Stimulated activated CD4-positive, alpha-beta T cell treated with anti-CD3 and anti-CD28 coated beads, Interleukin-4, amount 100 ng/mL, for 24 hours (primary cell): ENCODE results near the gene YWHAH.
"Not testable (repeated sequence)": the region's sequence is repeated elsewhere in the genome, so short reads cannot be mapped to it uniquely, and the experiment has no call there.

Experiments used
- DNase-seq: peaks from one replicate; pipeline ENCODE4 v3.0.0-alpha.2; 2020

The YWHAH gene

DNA sequence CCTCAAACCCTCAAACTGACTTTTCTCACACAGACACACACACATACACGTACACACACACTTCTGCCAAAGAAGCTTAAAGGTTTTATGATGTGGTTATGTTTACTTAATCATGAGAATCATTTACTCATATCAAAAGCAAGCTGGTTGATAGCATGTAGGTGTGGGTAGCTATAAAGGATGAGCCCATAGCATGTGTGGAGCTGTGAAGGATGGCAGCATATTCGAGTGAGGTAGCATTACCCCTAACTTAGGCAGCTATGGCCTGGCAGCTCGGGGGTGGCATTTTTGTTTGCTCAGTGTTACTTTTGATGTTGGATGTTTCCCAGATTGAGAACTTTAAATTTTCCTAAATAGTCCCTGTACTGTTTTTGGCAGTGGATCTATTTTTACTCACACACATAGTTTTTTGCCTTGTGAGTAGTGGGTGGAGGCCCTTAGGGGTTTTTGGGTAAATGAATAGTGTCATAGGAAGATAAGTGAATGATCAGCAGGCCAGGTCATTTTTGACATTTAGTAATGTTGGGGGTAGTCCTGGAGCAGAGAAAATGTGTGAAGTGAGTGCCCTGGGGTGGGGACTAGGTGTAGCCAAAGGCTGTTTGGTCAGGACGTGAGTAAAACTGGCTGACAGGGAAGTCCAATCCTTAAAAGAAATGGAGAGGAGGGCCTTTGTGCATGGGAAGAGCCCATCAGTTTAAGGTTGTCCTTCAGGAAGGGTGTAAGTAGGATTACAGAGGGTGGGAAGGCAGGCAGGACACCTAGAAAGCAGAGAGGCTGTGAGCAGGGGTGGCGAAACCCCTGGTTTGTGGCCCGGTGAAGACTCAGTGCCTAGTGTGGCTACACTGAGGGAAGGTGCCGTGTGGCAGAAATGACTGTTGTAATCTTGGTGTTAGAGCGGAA, 7.1 kb downstream of the YWHAH start:
- DNase-seq, result peak; percentile 29

DNA sequence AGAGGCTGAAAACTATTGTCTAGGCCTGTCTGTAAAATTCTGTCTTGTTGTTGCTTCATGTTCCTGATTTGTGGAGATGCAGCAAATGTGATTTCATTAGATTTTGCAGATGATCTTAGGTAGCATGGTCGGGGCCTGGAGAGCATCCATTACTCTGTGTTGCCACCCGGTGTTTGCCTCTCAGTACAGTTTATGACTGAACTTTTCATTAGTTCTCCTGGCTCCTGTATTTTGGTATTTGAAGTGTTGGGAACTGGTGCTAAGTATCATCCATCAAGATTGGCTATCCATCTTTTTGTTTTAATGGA, 7.7 kb downstream of the YWHAH start:
- no peak for DNase-seq

DNA sequence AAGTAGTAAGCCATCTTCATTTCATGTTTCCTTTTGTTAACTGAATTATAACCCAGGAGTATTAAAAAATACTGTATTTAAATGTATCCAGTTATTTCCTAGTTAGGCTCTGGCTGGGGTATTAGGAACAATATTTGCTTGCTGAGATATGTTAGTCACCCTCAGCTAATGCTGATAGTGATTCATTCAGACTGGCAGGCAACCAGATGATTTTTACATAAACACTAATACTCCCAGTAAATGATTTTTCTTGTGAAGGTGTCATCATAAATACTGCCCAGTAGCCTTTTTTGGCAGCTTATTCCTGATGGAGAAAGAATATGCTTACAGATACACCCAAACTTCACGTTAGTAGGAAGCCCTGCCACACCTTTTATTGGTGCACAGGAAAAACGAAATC, 8.1 kb downstream of the YWHAH start:
- no peak for DNase-seq

DNA sequence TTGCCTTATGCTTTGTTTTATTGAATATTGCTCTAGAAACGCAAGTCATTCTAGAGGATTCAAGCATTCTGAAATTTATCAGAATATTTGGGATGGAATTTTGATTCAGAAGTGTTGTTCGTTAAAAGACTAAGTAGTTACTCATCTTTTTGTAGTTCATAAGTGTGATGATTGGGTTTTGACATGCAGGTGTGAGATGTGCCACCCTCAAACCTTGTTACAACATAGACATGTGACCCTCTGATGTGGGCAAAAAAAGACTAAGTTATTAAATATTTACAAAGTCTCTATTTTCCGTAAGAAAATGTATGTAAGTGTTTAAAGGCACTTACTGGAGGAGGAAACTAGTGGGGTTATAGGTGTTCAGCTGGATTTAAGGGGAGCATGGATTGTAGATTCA, 8.9 kb downstream of the YWHAH start:
- DNase-seq, result no peak

DNA sequence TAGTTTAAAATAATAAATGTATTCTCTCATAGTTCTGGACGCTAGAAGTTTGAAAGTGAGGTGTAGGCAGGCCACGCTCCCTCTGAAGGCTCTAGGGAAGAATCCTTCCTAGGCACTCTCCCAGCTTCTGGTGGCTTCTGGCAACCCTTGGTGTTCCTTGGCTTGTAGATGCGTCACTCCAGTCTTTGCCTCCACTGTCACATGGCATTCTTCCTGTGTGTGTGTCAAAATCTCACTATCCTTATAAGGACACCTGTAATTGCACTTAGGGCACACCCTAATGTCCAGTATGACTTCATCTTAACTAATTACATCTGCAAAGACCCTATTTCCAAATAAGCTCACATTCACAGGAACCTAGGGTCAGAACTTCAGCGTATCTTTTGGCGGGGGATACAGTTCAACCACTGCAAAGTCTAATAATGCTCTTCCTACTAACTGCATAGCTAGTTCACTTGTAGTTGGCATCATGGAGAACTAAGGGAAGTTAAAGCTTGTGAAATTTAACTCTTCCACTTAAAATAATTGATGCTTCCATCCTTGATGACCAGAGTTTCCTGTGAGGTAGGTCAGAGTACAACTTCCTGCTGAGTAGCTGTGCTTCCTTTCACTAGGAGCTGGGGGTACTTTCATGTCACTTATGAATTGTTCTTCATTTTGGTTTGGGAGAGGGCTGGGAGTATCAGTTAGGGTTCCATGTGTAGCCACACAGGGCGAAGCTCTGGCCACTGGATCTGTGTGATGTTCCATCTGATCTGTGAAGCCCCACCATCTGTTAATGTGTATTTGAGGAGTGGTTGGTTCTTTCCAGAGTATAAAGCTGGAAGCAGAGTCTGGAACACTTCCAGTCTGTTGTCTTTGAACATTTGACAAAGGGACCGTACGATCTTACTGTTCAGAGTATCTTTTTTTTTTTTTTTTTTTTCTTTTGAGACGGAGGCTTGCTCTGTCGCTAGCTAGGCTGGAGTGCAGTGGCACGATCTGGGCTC, 10.5 kb downstream of the YWHAH start:
- DNase-seq, result no peak

DNA sequence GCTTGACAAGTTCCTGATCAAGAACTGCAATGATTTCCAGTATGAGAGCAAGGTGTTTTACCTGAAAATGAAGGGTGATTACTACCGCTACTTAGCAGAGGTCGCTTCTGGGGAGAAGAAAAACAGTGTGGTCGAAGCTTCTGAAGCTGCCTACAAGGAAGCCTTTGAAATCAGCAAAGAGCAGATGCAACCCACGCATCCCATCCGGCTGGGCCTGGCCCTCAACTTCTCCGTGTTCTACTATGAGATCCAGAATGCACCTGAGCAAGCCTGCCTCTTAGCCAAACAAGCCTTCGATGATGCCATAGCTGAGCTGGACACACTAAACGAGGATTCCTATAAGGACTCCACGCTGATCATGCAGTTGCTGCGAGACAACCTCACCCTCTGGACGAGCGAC, 12.0 kb downstream of the YWHAH start:
- DNase-seq, result no peak

DNA sequence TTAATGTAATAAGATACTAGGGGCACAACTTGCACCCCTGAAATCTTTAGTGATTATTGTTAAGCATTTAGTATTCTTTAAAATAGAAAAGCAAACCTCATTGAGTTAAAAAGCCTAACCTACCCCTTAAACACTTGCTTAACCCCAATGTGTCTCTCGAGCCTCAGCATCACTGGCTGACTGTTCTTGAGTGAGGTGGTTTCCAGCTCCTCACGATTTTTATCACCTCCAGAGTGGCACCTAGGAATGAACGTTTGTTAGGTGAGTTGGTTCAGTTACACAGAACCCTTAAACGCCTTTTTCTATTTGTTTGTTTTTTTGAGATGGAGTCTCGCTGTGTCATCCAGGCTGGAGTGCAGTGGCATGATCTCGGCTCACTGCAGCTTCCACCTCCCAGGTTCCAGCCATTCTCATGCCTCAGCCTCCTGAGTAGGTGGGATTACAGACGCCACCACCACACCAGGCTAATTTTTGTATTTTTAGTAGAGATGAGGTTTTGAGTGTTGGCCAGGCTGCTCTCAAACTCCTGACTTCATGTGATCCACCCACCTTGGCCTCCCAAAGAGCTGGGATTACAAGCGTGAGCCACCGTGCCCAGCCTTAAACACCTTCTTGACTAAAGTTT, 13.7 kb downstream of the YWHAH start:
- DNase-seq, result no peak

DNA sequence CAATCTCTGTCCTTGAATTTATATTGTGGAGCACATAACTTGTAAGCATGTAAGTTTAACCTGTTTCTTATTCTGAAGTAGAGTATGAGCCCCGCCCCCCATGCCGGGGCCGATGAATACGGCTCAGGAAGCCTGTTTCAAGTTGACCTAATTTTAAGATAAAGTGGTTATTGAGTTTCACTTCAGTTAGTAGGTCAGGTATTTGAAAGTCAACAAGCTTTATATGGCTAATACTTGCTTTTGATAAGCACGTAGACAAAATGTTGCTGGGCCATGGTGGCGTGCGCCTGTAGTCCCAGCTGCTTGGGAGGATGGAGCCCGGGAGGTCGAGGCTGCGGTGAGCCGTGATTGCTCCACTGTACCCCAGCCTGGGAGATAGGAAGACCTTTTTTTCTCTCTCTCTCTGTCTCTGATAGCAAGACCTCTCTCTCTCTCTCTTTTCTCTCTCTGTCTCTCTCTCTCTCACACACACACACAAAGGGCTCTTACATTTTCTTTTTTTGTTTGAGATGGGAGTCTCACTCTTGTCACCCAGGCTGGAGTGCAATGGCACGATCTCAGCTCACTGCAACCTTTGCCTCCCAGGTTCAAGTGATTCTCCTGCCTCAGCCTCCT, 14.4 kb downstream of the YWHAH start:
- DNase-seq, result no peak

DNA sequence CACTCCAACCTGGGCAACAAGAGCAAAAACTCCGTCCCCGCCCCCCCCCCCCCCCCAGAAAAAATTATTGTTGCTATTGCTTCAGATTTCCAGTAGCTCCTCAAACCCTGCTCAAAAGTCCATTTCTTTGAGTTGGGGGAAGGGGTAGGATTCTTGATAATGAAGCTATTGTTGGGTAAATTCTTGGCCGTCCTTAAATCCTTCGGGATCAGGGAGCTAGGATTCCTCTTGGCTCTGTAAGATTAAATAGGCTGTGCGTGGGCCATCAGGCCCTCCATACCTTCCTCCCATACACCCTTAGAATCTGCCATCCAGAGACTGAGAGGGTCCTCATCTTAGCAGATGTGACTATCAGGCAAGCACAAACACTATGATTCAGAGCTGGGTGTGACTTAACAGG, 16.4 kb downstream of the YWHAH start:
- DNase-seq, result no peak

DNA sequence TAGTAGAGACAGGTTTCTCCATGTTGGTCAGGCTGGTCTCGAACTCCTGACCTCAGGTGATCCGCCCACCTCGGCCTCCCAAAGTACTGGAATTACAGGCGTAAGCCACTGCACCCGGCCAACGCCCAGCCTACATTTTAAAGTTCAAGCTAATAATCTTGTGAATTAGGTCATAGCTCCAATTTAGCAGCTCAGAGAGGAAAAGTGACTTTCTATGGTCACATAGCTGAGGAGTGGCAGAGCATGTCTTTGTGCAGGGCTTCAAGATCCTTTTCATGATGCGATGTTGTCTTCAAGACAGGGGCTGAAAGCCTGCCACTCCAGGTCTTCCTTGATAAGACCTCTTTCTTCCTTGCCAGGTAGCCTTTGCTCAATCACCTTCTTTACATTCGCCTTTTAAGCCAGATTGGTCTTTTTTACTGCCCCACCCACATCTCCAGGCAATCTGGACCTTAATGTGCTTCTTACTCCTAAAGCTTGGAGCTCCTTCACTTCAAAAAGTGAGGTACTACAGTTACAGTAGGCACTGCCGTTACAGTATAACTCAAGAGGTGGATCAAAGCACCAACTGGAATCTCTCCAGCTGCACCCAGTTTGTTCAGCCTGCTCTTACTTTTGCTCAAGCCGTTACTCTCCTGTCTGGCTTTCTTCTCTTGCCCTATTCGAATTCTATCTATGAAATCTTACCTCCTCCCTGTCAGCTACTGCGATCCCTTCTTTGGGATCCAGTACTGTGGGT, 18.2 kb downstream of the YWHAH start:
- no peak for DNase-seq

DNA sequence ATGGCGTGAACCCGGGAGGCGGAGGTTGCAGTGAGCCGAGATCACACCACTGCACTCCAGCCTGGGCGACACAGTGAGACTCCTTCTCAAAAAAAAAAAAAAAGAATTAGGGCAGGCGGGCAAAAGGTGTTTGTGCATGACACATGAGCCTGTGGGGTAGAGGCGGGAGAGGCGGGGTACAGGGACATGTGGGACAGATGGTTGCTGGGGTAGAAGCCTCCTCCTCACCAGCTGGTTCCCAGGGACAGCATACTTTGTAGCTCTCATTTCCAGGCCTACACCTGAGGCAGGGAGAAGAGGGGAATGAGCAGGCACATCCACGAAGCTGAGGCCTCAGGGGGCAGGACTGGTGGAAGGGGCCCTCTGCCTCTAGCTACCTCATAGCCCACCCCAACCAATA, 23.7 kb downstream of the YWHAH start:
- DNase-seq, result no peak

DNA sequence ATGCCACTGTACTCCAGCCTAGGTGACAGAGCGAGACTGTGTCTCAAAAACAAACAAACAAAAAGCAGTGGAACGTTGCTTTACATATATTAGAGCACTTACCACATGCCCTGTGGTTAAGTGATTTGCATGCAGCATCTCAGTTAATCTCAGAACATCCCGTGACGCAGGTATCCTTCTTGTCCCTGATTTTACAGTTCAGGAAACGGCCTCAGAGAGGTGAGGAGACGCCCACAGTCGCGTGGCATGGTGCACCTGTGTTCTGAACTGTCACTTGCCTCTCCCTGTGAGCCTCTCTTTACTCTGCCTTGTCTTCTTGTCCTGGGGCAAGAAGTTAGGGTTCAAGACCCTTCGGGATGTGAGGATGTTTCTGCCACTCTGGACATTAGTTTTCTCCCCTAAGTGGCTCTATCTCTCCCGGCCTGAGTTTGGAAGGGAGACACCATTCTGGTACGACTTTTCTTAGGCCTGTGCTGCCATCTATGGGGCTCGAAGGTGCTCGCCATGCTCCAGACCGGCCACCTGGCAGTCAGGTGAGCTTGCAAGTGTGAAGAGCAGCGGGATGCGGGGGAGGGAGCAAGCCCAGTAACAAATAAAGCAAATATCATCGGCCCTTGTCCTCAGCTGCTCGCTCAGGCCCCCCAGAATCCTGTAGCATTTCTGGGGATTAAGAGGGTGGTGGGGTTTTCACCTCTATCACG, 25.6 kb downstream of the YWHAH start:
- DNase-seq, result peak; percentile 70

DNA sequence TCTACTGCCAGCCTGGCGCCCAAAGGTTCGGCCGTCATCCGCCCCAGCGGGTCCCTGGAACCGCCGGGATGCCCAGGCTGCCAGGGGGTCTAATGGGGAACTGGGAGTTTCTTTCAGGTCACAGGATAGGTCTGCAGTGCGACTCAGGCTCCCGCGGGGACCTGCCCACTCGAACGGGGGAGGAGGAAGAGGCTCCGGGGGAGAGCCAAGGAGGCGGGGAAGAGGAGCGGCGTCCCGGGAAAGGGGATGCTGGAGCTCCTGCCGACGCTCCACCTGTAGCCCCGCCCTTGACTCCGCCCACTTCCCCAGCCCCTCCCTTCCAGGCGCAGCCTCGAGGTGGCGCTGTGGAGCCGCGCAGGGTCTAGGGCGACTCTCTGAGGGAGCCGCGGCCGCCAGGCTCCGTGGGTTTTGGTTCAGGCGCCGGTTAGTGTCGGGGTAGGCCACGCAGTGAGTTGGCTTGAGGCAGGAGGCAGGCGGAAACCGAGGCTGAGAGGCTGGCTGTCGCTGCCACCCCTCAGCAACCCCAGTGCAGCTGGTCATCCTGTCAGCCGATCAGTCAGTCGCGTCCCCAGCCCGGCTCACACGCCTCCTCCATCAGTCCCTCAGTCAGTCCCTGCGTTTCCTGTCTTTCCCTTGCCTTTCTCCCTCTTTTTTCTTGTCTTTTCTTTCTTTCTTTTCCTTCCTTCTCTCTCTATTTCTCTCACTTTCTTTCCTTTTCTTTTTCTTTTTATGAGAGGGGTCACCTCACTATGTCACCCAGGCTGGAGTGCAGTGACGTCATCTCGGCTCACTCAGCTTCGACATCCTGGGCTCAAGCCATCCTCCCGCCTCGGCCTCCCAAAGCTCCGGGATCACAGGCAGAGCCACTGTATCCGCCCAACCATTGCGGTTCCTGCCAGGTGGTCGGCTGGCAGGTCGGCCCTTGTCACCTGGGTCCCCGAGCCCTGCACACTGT, 26.4 kb downstream of the YWHAH start:
- DNase-seq, result peak; percentile 85

DNA sequence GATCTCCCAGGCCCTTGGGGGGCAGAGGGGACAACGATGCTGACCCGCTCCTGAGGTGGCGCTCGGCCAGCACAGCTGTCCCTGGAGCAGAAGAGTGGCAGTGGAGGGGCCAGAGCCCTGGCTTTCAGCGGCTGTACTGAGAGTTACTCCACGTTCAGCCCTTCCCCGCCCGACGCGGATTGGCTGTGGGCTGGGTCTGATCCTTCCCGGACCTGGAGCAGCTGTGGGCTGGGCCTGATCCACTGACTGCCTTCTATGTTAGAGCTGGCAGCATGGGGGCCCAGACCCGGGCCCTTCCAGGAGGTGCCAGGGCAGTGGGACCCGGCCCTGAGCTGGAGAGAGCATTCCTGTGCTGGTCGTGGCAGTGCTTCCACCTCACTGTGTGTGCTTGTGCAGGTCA, 27.8 kb downstream of the YWHAH start:
- no peak for DNase-seq

DNA sequence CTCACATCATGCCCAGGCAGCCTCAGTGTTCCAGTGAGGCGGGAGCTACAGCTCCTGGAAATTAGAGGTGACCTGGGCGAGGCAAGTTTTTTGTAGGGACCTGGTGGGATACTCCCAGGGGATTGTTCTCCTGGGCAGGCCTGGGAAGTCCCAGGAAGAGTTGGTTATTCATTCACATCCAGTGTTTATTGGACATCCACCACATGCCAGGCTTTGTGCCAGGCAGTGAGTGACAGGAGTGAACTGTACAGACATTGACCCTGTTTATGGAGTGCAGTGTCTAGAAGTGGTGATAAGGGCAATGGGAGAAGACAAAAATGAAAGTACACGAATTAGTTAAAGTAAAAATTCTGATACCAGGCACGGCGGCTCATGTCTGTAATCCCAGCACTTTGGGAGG, 29.4 kb downstream of the YWHAH start:
- DNase-seq, result no peak

DNA sequence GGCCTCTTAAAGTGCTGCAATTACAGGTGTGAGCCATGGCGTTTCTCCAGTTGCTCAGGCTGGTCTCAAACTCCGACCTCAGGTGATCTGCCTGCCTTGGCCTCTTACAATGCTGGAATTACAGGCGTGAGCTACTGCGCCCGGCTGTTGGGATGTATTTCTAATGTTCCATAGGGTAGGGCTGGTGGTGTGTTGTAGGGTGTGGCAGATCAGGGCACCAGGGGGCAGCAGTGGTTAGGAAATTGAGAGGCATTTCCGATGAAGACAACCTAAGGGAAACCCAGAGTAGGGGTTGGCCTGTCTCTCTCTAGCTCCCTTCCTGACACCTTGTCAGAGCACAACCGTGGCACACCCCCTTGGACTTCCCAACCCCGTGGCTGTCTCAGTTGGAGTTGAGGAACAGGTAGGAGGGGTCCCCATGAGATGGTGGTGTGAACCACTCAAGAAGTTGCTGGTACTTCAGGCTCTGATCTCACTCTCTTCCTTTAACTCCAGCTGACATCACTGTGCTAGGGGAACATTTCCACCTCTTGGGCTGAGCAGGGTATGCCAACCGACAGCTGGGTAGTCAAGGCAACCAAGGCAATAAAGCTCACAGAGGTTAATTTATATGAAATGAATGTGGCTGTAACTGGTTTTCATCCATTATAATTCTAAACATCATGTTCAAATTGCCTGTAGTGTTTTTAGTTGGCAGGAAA, 33.0 kb downstream of the YWHAH start:
- peak; percentile 87 for DNase-seq

DNA sequence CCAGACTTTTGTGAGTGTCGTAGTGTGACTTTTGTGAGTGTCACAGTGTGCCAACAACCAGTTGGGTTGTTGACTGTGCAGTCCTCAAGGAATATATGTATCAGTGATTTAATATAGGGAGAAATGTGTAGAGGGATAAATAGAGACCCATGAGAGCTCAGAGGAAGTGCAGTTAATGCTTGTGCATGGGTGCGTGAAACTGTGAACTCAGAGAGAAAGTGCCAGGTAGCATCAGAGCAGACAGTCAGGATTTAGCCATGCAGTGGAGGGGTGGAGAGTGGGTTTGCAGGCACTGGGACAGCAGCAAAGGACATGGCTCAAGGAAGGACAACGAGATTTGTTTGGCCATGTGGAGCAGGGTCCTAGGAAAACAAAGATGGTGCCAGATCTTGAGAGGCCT, 33.6 kb downstream of the YWHAH start:
- DNase-seq, result no peak

DNA sequence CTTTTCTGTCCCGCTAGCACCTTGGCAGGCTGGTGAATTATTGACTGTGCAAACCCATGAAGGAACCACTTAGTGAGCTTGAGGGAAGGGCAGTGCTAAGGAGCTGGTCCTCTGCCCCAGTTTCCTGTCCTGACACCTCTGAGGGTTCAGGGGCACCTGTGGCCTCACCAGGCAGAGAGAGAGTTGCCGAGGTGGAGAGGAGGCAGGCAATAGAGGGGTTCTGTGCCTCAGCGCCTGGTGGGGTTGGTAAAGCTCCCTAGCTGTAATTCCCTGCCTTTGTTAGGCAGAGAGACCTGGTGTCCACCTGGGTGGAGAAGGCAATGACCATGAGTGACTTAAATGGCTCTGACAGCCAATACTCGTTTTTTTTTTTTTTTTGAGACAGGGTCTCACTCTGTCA, 36.3 kb downstream of the YWHAH start:
- DNase-seq, result no peak

DNA sequence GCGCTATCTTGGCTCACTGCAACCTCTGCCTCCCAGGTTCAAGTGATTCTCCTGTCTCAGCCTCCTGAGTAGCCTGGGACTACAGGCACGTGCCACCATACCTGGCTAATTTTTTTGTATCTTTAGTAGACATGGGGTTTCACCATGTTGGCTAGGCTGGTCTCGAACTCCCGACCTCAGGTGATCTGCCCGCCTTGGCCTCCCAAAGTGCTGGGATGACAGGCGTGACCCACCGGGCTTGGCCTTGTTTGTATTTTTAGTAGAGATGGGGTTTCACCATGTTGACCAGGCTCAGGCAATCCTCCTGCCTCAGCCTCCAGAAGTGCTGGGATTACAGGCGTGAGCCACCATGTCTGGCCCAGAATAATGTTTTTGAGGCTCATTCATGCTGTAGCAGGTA, 37.6 kb downstream of the YWHAH start:
- not testable (repeated sequence) for DNase-seq
